Liver (tissue), 9 donors: ENCODE measurements around the gene GPD1L. TPM values are rescaled to one million over a fixed set of nuclear protein-coding genes. Genes with fewer than 3 reads are reported as not detected.

Source experiments
- DNase-seq: peaks from one replicate; pipeline ENCODE4 v3.0.0-alpha.2; 2017; ENCODE audit warnings: low spot score
- H3K27ac ChIP-seq, 2 donors: one replicate each; pipeline ENCODE4 v1.7.0; 2013; ENCODE audit warnings: inconsistent platforms in 2 of 2, low read length in 2 of 2, control low read depth in 1 of 2, low read depth in 1 of 2, mild to moderate bottlenecking in 1 of 2
- H3K27me3 ChIP-seq, 4 donors: one replicate each; pipeline versions ENCODE4 v1.6.1 to v1.7.0; 2013; ENCODE audit warnings: low read length in 3 of 4, inconsistent platforms in 1 of 4, mild to moderate bottlenecking in 1 of 4, moderate library complexity in 1 of 4; ENCODE audit not compliant: control insufficient read depth in 4 of 4, insufficient read depth in 4 of 4
- H3K36me3 ChIP-seq, 4 donors: one replicate each; pipeline versions ENCODE4 v1.6.1 to v1.7.0; 2013; ENCODE audit warnings: low read length in 3 of 4, mild to moderate bottlenecking in 3 of 4, low read depth in 1 of 4, moderate library complexity in 1 of 4; ENCODE audit not compliant: control insufficient read depth in 4 of 4, insufficient read depth in 3 of 4
- H3K4me1 ChIP-seq, 4 donors: one replicate each; pipeline versions ENCODE4 v1.6.1 to v1.7.0; 2013; ENCODE audit warnings: low read length in 3 of 4, mild to moderate bottlenecking in 3 of 4, moderate library complexity in 1 of 4; ENCODE audit not compliant: control insufficient read depth in 4 of 4, insufficient read depth in 4 of 4
- H3K4me3 ChIP-seq, 3 donors: one replicate each; pipeline versions ENCODE4 v1.6.1 to v1.7.0; 2013; ENCODE audit warnings: low read length in 3 of 3, control low read depth in 1 of 3, low read depth in 1 of 3, mild to moderate bottlenecking in 1 of 3
- H3K9ac ChIP-seq, 2 donors: one replicate each; pipeline ENCODE4 v1.7.0; 2013; ENCODE audit warnings: low read length in 2 of 2, mild to moderate bottlenecking in 2 of 2, moderate library complexity in 2 of 2, control low read depth in 1 of 2, low read depth in 1 of 2
- H3K9me3 ChIP-seq, 4 donors: one replicate each; pipeline versions ENCODE4 v1.6.1 to v1.7.0; 2013; ENCODE audit warnings: low read length in 3 of 4; ENCODE audit not compliant: control insufficient read depth in 4 of 4
- EGR1 ChIP-seq, 2 donors: IDR thresholded peaks; 2 replicates each; pipeline ENCODE4 v1.6.1; 2016 to 2018; ENCODE audit warnings: antibody characterized with exemption in 2 of 2, low read depth in 2 of 2
- FOXA1 ChIP-seq: IDR thresholded peaks from 2 replicates; pipeline ENCODE4 v1.6.1; 2016; ENCODE audit warnings: antibody characterized with exemption
- FOXA2 ChIP-seq: IDR thresholded peaks from 2 replicates; pipeline ENCODE4 v1.6.1; 2016; ENCODE audit warnings: antibody characterized with exemption
- GABPA ChIP-seq, 2 donors: IDR thresholded peaks in 1 of 2; conservative IDR thresholded peaks in 1 of 2; 2 replicates each; pipeline ENCODE4 v1.6.1; 2016; ENCODE audit warnings: antibody characterized with exemption in 2 of 2, mild to moderate bottlenecking in 1 of 2, moderate library complexity in 1 of 2
- HNF4A ChIP-seq, 2 donors: conservative IDR thresholded peaks; 2 replicates each; pipeline ENCODE4 v1.6.1; 2016; ENCODE audit warnings: antibody characterized with exemption in 2 of 2, mild to moderate bottlenecking in 2 of 2
- HNF4G ChIP-seq: IDR thresholded peaks from 2 replicates; pipeline ENCODE4 v1.6.1; 2016; ENCODE audit warnings: antibody characterized with exemption
- JUND ChIP-seq, 2 donors: IDR thresholded peaks; 2 replicates each; pipeline ENCODE4 v1.6.1; 2016; ENCODE audit warnings: antibody characterized with exemption in 2 of 2
- NR2F2 ChIP-seq: IDR thresholded peaks from 2 replicates; pipeline ENCODE4 v1.6.1; 2016; ENCODE audit warnings: antibody characterized with exemption
- RAD21 ChIP-seq, 2 donors: IDR thresholded peaks; 2 replicates each; pipeline ENCODE4 v1.6.1; 2016; ENCODE audit warnings: antibody characterized with exemption in 2 of 2, mild to moderate bottlenecking in 2 of 2
- RXRA ChIP-seq, 2 donors: IDR thresholded peaks; 2 replicates each; pipeline ENCODE4 v1.6.1; 2017 to 2018; ENCODE audit warnings: antibody characterized with exemption in 2 of 2, mild to moderate bottlenecking in 1 of 2
- SP1 ChIP-seq: IDR thresholded peaks from 2 replicates; pipeline ENCODE4 v1.6.1; 2018; ENCODE audit warnings: antibody characterized with exemption, mild to moderate bottlenecking
- TAF1 ChIP-seq: conservative IDR thresholded peaks from 2 replicates; pipeline ENCODE4 v1.6.1; 2016; ENCODE audit warnings: antibody characterized with exemption, mild to moderate bottlenecking
- YY1 ChIP-seq: IDR thresholded peaks from 2 replicates; pipeline ENCODE4 v1.6.1; 2016; ENCODE audit warnings: antibody characterized with exemption, mild to moderate bottlenecking
- ZBTB33 ChIP-seq: IDR thresholded peaks from 2 replicates; pipeline ENCODE4 v1.6.1; 2016; ENCODE audit warnings: antibody characterized with exemption
- WGBS: extraction: QIAGEN DNeasy Blood & Tissue Kit; methylation state at CpG from one replicate; pipeline ENCODE4 v1.1.7; 2013; 5-methylcytosine and 5-hydroxymethylcytosine counted together
- polyA plus RNA-seq, 2 donors: library from polyadenylated mRNA; stranded (reverse) in 1 of 2; unstranded in 1 of 2; fragments of 200-250 nt in 1 of 2; fragments of >200 nt in 1 of 2; fragmentation: Nextera tagmentation in 1 of 2; extraction: Ambion mirVana in 1 of 2; gene quantifications; one replicate each; pipeline versions ENCODE4 v1.2.1 to v1.2.3, GENCODE V29; 2013 to 2015
- total RNA-seq, 2 donors: library from RNA; depleted of rRNA; stranded (reverse); fragments of >200 nt; gene quantifications; one replicate each; pipeline ENCODE4 v1.2.3, GENCODE V29; 2014
- TF ChIP-seq, protein P1 (sequence below): IDR thresholded peaks from 2 replicates; pipeline ENCODE4 v1.6.1; 2016; ENCODE audit warnings: antibody characterized with exemption
- TF ChIP-seq, protein P2 (sequence below): IDR thresholded peaks from 2 replicates; pipeline ENCODE4 v1.6.1; 2016; ENCODE audit warnings: antibody characterized with exemption, mild to moderate bottlenecking
- TF ChIP-seq, protein P3 (sequence below): IDR thresholded peaks from 2 replicates; pipeline ENCODE4 v1.6.1; 2016; ENCODE audit warnings: antibody characterized with exemption
- TF ChIP-seq, protein P4 (sequence below): fragments of 150-350 bp; IDR thresholded peaks from 2 replicates; pipeline ENCODE4 v1.5.1; 2017; ENCODE audit warnings: improper control_type of control experiment, low read depth, low read length; ENCODE audit not compliant: missing input control
- donor health status: healthy.
- donor health status: healthy.
- donor health status: healthy.
- donor health status: healthy.
- donor health status: healthy.

GPD1L gene
- total and polyA plus RNA-seq, 4 donors: 1.4 to 5.0 (median 3.1) TPM

DNA sequence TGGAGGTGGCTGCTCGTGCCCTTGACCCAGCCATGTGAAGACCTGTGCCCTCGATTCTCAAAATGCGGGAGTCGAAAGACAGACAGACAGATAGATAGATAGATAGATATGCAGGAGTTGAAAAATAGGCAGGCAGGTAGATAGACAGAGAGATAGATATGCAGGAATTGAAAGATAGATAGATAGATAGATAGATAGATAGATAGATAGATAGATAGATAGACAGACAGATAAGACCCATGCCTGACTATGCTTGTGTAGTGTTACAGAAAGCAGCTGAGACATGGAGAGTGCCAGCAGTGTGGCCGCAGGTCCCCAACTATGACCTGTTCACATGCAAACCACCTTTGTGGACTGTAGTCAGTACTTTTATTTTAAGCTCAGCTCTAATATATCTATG is 17.2 kb downstream of the GPD1L start:
- Histone ChIP-seq H3K27ac (no peak overlapping the region), H3K4me1 (no peaks in the 10 kb centered on the region), H3K4me3 (no peak overlapping the region), H3K36me3 (no peaks in the 10 kb centered on the region), H3K9ac (no peak overlapping the region), H3K9me3 (no peaks in the 10 kb centered on the region), H3K27me3 (peaks cover 0 to 3% (median 0%) of the 10 kb centered on the region in 4 donors)
- WGBS: 96% methylated on average over 5 of the region's 5 CpGs
- TF ChIP-seq ZBTB33 (no peak), HNF4A (conservative IDR thresholded peaks at IDR 0.05) (no peak)
- TF ChIP-seq, protein P1, sequence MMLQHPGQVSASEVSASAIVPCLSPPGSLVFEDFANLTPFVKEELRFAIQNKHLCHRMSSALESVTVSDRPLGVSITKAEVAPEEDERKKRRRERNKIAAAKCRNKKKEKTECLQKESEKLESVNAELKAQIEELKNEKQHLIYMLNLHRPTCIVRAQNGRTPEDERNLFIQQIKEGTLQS: no peak
- TF ChIP-seq, protein P2, sequence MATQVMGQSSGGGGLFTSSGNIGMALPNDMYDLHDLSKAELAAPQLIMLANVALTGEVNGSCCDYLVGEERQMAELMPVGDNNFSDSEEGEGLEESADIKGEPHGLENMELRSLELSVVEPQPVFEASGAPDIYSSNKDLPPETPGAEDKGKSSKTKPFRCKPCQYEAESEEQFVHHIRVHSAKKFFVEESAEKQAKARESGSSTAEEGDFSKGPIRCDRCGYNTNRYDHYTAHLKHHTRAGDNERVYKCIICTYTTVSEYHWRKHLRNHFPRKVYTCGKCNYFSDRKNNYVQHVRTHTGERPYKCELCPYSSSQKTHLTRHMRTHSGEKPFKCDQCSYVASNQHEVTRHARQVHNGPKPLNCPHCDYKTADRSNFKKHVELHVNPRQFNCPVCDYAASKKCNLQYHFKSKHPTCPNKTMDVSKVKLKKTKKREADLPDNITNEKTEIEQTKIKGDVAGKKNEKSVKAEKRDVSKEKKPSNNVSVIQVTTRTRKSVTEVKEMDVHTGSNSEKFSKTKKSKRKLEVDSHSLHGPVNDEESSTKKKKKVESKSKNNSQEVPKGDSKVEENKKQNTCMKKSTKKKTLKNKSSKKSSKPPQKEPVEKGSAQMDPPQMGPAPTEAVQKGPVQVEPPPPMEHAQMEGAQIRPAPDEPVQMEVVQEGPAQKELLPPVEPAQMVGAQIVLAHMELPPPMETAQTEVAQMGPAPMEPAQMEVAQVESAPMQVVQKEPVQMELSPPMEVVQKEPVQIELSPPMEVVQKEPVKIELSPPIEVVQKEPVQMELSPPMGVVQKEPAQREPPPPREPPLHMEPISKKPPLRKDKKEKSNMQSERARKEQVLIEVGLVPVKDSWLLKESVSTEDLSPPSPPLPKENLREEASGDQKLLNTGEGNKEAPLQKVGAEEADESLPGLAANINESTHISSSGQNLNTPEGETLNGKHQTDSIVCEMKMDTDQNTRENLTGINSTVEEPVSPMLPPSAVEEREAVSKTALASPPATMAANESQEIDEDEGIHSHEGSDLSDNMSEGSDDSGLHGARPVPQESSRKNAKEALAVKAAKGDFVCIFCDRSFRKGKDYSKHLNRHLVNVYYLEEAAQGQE: no peak
- DNase-seq: no peak

DNA sequence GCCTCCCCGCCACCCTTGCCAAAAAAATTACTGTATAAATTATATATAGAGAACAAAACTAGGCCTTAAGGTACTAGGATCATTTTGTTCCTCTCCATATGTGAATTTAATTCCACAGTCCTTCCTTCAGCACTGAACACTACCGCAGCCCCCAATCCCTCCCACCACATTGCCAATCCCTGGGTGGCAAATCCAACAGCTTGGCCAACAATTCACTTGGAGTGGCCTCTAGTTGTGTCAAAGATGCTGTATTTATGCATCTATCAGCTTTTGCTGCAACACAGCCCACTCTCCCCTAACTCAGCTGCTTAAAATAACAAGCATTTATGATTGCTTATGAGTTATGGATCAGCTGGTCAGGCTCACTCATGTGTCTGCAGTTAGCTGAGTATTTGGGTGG is 18.6 kb downstream of the GPD1L start:
- no peaks in the 10 kb centered on the region for H3K36me3 ChIP-seq
- no peak for TF ChIP-seq ZBTB33
- TF ChIP-seq JUND (IDR thresholded peaks at IDR 0.05): no peak
- no peak for TF ChIP-seq EGR1 (IDR thresholded peaks at IDR 0.05; ENCODE audit: low read depth in 2 of 2)
- TF ChIP-seq FOXA1: no peak
- TF ChIP-seq NR2F2: no peak
- no peak for TF ChIP-seq GABPA (IDR thresholded peaks at IDR 0.05 in 1 of 2, conservative IDR thresholded peaks at IDR 0.05 in 1 of 2)
- no peak for TF ChIP-seq YY1
- TF ChIP-seq RXRA (IDR thresholded peaks at IDR 0.05): no peak
- TF ChIP-seq FOXA2: no peak
- TF ChIP-seq, protein P2: no peak
- TF ChIP-seq, protein P1: no peak
- no peak for TF ChIP-seq RAD21 (IDR thresholded peaks at IDR 0.05)
- no peak for TF ChIP-seq HNF4G
- no peak for TF ChIP-seq HNF4A (conservative IDR thresholded peaks at IDR 0.05)
- TF ChIP-seq, protein P3, sequence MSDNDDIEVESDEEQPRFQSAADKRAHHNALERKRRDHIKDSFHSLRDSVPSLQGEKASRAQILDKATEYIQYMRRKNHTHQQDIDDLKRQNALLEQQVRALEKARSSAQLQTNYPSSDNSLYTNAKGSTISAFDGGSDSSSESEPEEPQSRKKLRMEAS: no peak
- no peak for TF ChIP-seq TAF1
- TF ChIP-seq, protein P4, sequence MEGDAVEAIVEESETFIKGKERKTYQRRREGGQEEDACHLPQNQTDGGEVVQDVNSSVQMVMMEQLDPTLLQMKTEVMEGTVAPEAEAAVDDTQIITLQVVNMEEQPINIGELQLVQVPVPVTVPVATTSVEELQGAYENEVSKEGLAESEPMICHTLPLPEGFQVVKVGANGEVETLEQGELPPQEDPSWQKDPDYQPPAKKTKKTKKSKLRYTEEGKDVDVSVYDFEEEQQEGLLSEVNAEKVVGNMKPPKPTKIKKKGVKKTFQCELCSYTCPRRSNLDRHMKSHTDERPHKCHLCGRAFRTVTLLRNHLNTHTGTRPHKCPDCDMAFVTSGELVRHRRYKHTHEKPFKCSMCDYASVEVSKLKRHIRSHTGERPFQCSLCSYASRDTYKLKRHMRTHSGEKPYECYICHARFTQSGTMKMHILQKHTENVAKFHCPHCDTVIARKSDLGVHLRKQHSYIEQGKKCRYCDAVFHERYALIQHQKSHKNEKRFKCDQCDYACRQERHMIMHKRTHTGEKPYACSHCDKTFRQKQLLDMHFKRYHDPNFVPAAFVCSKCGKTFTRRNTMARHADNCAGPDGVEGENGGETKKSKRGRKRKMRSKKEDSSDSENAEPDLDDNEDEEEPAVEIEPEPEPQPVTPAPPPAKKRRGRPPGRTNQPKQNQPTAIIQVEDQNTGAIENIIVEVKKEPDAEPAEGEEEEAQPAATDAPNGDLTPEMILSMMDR: no peak
- TF ChIP-seq SP1: no peak
- H3K9ac ChIP-seq: no peak overlapping the region
- 100% methylated on average over 2 of the region's 2 CpGs for WGBS
- DNase-seq: no peak
- H3K9me3 ChIP-seq: no peaks in the 10 kb centered on the region
- H3K4me3 ChIP-seq: no peak overlapping the region
- H3K27ac ChIP-seq: no peak overlapping the region
- no peaks in the 10 kb centered on the region for H3K4me1 ChIP-seq
- peaks cover 0 to 3% (median 0%) of the 10 kb centered on the region in 4 donors for H3K27me3 ChIP-seq
